ENCODE measurements around the gene PKN3.

Gene PKN3

DNA sequence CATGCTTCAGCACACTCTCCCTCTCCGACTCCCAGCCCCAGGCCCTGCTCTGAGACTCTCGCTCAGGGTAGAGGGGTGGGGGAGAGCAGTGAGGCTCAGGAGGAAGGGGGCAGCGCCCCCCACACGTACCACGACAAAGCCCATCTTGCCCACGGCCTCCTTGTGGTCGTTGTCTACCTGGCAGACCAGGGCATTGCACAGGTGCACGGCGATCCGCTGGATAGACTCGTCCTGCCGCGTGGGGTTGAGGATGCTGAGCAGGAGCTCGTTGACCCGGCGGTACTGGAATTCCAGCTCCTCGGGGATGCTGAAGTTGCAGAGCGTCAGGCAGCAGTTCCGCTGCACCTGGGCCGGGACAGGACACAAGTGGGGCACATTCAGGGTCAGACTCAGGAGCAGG, 40.1 kb downstream of the PKN3 start:
- DNase-seq (ENCODE audit: low read depth): no peak

DNA sequence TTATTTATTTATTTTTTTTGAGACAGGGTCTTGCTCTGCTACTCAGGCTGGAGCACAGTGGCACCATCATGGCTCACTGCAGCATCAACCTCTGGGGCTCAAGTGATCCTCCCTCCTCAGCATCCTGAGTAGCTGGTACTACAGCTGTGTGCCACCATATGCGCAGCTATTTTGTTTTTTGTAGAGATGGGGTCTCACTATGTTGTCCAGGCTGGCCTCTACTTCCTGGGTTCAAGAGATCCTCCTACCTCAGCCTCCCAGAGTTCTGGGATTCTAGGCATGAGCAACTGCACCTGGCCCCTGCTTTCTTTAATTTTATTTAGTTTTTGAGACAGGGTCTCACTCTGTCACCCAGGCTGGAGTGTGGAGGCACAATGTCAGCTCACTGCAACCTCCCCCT, 41.1 kb downstream of the PKN3 start:
- DNase-seq (ENCODE audit: low read depth): no peak

DNA sequence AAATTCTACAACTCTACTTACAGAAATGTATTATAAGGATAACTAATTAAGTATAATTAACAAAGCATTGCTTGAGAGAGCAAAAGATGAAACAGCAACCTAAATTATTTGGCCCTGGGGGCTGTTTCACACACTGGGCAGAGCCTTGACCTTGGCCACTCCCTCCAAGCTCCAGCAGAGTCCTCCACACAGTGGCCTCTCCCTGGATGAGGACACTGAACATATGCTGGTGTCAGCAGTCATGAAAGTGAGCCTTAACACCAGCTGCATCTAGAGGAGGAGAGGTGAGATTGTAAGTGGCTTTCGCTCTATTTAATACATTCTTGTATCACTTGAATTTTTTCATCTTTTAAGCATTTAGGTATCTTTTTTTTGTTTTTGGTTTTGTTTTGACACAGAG, 44.9 kb downstream of the PKN3 start:
- no peak for DNase-seq (ENCODE audit: low read depth)

DNA sequence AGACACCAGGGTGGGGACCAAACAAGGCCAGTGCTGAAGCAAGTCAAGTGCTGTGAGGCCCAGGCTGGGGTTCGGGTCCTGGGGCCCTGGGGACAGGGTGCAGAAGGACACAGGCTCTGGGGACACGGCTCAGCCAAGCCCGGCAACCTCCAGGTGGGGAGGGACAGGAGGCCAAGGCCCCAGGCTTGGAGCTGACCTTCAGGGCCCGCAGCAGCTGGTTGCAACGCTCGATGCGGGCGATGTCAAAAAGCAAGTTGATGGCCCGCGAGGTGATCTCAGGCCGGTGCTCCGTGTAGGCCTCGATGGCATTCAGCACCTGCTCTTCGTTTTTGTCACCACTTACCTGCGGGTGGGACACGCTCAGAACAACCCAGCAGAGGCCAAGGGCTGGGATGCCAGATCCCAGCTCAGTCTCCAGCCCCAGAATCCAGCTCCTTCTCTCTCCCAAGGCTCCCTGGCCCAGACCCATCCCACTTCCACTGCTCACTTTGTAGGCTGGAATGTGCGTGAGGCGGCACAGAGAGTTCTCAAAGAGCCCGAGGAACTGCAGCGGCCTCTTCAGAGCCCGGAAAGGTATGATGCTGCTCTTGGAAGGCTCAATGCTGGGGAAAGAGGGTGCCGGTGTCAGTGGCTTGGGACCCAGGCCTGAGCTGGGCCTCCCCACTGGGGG, 48.8 kb downstream of the PKN3 start:
- DNase-seq (ENCODE audit: low read depth): no peak

DNA sequence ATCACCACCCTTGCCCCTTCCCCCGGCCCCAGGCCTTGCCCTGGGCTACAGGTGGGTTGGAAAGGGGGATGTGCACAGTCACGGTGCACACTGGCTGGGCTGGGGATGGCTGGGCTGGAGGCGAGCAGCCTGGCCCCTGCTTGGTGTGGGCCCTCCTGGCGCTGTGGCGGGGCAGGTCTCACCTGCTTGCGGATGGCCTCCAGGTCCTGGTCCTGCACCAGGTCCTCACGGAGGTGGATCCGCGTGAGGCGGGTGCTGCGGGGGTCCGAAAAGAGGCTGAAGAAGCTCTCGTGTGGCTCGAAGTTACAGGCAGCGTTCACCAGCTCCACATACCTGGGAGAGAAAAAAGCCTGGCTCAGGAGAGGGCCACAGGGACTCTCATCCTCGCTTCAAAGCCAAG, 51.3 kb downstream of the PKN3 start:
- no peak for DNase-seq (ENCODE audit: low read depth)

DNA sequence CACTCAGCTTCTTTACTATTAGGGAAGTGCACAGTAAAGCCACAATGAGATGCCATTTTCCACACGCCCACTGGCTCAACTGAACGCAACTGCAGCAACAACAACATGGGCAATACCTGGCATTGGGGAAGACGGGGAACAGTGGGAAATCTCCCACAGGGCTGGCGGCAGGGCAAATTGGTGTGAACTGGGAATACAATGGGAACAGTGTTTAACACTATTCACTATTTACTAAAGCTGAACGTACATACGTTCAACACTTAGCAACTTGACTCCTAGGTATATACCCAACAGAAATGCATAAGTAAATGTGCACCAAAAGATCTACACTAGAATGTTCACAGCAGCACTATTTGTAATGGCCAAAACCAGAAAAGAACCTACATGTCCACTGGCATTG, 55.3 kb downstream of the PKN3 start:
- DNase-seq (ENCODE audit: low read depth): no peak

DNA sequence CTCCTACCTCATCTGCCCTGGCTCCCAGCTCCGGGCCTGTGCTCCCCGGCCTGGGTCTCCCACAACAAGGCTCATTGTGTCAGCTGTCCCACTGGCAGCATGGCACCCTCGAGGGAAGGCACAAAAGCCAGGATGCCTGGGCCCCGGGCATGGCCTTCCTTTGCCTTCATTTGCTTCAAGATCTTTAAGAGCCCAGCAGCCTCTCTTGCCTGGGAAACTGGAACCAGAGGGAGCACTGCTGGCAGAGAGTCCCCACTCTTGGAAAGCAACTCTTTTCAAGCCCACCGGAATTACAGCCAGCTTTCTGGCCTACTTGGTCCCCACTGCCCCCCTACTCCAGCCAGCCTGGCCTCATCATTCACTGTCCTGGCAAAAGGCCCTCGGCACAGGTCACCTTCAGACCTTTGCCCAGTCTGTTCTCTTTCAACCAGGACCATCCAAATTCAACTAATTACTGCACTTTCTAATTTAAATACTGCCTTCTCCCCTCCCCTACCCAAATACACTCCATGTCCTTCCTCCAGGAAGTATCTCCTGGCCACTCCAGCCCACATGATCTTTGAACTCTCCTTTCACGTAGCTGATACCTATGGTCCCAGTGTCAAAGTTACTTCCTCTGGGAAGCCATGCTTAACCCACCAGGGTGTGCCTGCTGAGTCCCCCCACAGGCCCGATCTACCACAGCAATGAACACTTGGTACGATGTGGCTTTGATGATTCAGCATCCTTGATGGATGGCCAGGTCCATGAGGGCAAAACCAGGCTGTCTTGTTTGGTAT, 60.6 kb downstream of the PKN3 start:
- no peak for DNase-seq (ENCODE audit: low read depth)

DNA sequence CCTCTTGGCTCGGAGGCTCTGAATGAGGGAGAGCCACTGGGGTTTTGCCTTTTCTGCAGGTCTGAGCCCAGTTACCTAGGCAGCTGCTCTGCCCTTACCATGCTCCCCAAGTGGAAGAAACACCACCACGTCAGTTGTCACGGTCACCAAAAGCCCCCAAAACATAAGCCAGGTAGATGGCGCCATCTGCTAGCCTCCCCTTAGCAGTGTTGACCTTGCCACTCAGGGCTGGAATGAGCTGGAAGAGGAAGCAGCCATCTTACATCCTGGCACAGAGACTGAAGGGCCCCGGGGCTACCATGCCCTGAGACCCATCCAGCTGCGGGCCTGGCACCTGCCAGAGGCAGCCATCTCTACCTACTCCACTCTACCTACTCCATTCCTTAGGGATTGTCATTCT, 62.1 kb downstream of the PKN3 start:
- no peak for DNase-seq (ENCODE audit: low read depth)

DNA sequence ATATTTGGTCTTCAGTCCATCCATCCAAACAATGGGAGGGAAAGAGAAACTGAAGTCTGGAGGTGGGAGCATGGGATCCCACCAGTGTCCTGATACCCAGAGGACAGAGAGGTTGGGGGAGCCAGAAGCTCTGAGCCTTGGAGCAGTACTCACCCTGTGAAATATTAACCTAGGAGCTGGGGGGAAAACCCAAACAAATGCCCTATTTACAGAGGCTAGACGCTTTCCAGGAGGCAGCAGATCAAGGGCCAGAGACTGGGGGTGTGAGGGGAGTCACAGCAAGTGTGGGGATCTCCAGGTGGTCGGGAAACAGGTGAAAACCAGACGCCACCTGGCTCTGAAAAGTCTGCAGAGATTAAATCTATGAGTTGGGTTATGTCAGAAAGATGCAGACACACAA, 63.2 kb downstream of the PKN3 start:
- DNase-seq (ENCODE audit: low read depth): no peak

DNA sequence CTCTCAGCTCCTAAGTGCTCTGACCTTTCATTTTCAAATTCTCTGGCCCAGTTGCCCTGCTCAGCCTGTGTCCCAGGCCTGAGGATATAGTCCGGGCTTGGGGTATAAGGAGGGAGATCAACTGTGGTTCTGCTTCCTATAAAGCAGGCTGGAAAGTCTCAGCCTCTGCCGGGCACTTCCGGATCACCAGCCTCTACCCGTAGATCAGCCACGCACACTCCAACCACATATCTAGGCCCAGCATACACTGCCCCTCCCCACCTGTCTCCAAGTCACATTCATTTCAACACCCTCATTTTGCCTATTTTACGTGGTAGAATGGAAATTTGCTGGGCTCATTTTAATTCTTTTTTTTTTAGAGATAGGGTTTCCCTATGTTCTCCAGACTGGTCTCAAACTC, 66.3 kb downstream of the PKN3 start:
- DNase-seq (ENCODE audit: low read depth): no peak
